Measurements from ENCODE around the gene EZR.
A peak's percentile ranks its signal among the peaks of the same experiment; 100 is the strongest.
"Not testable (repeated sequence)": the region's sequence is repeated elsewhere in the genome, so short reads cannot be mapped to it uniquely, and the experiment has no call there.

EZR gene

DNA sequence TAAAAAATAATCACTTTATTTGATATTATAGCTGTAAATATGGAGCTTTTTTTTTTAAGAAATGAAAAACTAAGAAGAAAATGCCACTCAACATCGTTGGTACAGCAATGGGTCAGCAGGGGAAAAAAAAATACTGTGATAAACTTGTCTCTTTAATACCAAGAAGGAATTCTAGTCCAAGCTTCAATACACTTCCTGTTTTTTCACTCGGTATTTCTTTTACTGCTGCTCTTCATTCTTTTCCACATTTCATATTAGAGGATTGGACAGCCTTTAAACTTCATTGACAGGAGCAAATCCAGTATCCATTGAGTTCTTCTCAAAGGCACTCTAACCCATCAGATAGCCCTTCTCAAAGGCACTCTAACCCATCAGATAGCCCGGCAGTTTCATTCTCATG is 22.2 kb upstream of the EZR start:
- DNase-seq: no peak

DNA sequence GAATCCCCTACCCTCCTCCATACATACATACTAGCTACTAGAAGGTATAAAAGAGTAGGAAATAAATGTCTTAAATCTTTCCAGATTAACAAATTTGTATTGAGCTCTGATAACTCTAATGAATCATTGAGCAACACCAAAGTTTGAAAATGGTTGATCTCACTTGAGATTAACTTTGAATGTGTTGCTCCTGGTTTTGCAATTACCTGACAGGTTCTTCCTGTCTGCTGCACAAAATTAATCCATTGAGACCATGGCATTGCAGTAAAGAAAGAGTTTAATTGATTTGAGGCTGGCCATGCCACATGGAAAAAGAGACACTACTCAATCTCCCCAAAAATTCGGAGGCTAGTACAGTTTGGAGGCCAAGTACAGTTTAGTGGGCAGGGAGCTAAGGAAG is 21.3 kb upstream of the EZR start:
- DNase-seq: no peak

DNA sequence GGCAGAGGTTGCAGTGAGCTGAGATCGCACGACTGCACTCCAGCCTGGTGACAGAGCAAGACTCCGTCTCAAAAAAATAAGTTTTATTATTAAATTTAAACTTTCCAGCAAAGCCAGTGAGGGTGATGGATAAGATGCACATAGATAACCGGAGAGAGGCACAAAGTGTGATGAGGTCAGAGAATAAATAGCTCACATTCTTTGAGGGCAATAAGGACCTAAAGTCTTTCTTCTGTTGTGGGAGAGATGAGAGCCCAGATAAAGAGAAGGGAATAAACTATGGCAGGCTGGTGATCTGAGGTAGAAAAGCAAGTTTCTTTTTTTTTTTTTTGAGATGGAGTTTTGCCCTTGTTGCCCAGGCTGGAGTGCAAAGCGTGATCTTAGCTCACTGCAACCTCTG is 20.6 kb upstream of the EZR start:
- no peak for DNase-seq

DNA sequence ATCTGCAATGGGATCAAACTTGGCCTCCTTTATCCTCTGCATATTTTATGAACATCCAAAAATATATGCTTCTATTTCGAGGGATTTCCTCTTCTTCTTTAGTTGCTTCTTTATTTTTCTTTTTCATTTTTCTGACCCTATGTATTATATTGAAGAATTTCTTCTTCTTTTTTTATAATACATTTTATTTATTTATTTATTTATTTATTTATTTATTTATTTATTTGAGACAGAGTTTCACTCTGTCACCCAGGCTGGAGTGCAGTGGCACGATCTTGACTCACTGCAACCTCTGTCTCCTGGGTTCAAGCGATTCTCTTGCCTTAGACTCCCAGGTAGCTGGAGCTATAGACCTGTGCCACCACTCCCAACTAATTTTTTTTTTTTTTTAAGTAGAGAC is 19.6 kb upstream of the EZR start:
- DNase-seq: not testable (repeated sequence)

DNA sequence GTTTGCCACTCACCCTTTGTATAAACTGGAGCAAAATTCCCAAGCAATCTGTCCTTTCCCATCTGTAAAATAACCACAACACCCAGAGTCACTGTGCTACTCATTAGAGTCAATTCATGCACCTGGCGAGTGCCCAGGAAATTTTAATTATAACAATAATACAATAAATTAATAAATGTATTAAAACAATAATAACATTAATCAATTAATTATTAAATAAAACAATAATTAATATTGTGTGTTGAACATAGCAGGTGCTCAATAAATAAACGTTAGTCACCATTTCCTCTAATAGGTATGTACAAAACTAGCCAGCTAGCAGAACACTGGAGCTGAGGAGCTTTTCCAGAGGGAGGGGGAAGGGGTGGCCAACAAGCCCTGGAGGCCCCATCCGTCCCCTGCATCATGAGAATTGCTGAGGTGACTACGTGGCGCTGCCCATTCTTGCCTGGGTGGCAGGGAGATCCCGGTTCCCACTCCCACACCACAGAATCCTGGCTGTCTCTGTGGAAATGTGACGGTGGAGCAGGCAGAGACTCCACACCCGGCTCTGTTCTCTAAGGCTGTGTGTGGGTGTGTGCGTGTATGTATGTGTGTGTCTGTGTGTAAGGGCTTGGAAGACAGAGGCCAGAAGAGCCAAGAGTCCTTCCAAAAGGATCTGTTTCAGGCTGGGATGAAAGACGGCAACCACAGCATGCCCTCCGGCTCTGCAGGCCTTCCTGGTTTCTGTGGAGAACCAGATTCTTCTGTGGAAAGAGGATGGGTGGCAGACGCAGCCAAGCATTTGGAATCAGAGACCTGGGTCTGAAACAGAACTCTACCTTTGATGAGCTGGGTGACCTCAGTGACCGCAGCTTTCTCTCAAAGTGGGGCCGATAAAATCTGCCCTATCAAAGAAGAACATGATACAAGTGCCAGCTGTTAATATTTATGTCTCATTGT is 18.8 kb upstream of the EZR start:
- no peak for DNase-seq

DNA sequence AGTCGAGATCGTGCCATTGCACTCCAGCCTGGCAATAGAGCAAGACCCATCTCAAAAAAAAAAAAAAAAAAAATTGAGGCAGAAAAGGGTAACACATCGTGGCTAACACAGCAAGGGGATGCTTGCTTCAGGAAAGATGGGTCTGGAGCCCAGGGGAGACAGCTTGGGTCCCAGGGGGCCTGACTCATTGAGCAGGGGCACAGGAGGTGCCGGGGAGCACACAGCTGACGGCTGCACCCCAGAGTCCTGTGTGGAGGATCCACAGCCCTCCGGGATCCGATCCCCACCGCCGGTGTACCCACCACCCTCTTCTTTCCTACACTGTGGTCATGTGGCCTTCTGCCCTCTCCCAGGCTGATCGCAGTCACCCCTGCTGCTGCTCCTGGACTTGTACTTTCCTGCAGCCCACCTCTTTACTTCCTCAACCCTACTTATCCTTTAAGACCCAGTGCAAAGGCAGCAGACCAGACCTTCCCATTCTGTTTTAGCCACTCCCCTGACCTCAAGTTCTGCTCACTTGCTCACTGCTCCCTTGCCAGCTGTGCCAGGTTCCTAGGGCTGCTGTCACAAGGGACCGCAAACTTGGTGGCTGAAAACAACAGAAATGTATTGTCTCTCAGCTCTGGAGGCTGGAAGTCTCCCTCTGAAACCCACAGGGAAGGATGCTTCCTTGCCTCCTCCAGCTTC is 17.6 kb upstream of the EZR start:
- no peak for DNase-seq

DNA sequence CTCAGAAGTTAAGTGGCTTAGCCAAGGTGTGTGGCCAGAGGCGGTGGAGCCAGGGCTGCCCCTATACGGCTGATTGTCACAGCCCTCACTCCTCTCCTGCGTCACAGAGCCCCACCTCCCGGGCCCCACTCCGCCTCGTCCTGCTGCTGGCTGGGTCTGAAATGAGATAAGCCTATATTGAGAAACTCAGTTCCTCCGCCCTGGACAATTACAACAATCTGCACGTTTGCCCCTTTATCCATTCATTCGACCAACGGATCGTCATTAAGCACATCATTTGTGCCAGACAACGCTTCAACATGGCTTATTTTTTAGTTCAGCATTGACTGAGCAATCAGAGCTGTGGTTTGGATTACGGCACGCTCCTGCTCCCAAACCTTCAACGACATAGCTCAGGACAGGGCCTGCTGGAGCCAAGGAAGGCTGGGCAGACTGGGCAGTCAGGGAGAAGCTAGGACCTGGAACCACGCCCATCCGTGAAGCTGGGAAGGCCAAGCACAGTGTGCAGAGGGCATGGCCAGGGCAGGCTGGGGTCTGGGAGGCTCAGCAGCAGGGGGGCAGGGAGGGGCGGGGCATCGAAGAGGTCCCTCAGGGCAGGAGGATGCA is 16.6 kb upstream of the EZR start:
- DNase-seq: no peak

DNA sequence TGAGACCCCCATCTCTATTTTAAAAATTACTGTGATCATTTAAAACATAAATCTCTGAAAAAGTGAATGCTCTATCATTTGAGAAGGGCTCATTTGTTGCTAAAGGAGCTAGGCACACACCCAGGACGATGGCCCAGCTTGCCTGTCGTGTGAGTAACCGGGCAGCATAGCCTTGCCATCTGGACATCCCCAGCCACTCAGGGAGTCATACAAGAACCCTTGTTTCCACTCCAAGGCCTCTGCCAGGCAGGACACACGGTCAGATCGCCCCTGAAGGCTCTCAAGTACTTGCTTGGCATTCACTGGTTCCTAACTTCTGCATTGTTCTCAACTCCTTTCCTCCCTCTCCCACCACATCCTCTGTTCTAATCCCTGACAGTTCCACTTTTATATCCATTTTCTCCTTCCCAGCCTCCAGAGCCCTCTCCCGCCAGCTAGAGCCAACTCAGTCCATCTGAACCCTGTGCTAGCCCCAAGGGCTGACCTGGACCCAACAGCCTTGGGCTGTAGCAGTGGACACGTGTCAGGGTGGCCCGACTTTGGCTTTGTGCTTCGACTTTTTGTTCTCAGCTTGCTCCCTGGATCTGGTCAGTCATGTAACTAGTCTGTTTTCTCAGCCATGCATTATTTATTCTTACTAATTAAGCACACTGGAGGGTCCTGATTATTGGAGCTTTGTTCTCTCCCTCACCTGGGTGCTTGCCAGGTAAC is 15.7 kb upstream of the EZR start:
- DNase-seq: no peak

DNA sequence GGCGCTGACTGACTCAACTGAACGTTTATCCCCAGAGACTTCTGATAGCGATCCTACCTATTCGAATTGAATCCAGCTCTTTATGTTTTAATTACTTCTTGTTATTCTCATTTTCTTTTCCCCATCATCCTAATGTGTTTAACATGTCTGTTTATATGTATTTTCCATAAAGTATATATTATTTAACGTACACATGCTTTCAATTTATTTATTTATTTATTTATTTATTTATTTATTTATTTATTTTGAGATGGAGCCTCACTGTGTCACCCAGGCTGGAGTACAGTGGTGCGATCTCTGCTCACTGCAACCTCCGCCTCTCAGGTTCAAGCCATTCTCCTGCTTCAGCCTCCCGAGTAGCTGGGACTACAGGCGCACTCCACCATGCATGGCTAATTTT is 13.6 kb upstream of the EZR start:
- not testable (repeated sequence) for DNase-seq

DNA sequence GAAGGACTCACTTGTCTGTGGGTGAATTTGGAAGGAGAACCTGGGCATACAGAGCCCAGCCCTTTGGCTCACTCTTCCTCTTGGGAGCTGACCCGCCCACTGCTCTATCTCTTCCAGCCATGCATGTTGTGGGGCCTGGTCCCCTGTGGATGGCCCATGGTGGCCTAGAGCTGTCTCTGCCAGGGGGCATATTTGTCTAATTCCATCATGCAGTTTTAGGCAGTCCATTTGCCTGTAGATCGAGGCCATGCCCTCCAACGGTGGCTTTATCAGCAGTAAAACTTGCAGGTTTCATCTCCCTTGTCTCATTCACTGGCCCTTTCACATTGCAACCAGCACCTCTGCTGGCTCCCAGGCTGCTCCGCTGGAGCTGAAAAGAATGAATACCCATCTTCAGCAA is 12.9 kb upstream of the EZR start:
- DNase-seq: no peak

DNA sequence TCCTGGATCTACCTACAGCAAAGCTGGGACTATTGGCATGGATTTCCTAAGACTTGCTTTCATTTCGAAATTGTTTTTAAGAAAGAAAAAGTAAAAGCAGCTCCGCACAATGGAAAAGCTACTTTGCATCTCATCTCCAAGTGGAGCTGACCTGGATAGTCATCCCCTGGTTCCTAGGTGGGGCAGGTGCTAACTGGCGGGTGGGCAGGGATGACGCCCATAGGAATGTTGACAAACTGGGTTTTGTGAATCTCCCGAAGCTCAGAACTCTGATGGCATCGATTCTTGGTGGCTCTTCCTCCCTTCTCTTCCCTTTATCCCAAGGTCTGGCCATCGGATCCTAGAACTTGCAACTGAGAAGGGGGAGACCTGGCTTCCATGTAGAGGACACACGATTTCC is 12.4 kb upstream of the EZR start:
- no peak for DNase-seq

DNA sequence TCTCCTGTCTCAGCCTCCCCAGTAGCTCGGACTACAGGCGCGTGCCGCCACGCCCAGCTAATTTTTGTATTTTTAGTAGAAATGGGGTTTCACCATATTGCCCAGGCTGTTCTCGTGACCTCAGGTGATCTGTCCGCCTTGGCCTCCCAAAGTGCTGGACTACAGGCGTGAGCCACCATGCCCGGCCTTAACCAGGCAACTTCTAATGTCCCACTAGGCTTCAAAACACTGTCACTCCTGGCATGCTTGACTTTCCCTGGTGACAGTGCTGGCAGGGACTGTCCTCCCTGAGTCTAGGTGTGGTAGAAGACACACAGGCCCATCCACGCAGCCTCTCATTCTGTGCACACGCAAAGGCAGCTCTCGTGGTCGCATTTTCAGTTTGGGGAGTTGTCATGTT is 11.6 kb upstream of the EZR start:
- no peak for DNase-seq

DNA sequence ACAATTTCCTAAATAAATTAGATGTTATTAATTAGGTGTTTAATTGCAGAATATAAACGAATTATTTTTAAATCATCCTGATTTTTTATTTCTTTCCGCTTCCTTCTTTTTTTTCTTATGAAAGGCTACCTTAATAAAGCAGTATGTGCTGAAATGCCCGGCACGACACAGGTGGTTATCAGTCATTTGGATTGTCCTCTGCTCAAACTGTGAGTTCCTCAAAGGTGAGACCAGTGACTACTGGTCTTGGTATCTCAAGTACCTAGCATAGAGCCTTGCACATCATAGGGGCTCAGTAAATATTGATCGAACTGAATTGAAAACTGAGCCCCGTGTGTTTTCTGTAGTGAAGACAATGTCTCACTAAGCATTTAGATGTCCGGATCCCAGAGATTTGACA is 9.6 kb upstream of the EZR start:
- no peak for DNase-seq

DNA sequence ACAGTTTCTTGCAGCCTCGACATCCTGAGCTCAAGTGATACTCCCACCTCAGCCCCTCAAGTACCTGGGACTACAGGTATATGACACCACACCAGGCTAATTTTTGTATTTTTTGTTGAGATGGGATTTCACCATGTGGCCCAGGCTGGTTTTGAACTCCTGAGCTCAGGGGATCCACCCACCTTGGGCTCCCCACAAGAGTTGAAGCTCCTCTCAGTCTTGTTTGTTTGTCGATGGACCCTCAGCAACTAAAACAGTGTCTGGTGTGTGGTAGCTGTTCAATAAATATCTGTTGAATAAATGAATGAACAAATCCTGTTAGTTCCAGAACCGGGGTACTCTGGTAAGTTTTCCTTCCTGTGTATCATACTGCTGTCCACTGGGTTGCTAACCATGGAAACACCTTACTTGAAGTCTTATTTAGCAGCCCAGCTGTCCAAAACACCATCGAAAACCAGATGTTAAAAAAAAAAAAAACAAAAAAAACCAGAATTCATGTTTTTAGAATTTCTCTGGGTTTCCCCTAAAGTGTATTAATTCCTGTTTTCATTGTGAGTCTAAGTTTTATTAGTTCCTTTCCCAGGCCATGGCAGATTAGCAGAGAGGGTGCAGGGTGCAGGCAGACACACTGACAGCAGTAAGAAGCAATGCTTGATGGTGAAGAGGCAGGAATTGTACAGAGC is 7.8 kb upstream of the EZR start:
- DNase-seq: no peak

DNA sequence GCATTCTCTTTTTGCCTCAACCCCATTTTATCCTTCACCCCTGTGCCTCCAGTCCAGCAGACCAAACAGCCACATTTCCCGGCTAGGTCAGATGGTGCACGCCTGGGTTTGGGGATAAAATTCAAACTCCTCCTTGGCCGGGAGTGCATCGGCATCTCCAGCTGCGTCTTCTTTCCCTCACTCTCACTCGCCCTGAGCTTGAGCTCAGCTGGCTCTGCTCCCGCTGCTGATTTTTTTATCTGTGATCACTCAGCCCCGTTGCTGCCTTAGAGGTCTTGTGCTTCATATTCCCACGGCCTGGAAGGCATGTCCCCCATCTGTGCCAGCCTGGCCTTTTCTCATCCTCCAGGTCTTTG is 6.8 kb upstream of the EZR start:
- peak; percentile 17 for DNase-seq

DNA sequence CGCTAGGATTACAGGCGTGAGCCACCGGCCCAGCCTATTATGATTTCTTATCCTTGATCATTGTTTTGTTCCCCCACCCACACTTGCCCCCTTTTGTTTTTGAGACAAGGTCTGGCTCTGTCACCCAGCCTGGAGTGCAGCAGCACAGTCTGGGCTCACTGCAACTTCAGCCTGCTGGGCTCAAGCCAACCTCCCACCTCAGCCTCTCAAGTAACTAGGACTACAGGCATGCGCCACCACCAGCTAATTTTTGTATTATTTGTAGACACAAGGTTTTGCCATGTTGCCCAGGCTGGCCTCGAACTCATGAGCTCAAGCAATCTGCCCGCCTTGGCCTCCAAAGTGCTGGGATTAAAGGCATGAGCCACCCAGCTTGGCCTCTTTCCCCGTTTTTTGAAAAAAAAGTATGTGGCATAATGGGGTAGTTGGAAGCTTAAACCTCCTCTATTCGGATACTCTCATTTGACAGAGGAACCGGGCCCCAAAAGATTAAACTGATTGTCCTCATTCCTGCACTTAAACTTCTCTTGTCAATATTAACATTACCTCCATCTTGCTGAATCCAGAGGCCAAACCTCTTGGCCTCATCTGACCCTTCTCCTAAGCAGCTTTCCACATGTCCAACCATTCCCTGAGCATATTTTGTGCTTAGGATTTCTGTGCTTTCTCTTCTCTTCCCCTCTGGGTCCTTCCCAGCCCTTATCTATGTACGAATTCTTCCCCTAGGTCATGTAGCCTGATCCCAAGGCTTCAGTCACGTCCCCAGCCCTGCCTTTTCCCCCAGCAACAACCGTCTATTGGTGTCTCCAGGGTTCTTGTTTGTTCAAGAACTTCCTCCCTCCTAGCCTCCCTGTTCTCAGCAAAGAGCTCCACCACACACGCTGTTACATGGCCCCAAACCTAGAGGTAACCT is 6.1 kb upstream of the EZR start:
- no peak for DNase-seq

DNA sequence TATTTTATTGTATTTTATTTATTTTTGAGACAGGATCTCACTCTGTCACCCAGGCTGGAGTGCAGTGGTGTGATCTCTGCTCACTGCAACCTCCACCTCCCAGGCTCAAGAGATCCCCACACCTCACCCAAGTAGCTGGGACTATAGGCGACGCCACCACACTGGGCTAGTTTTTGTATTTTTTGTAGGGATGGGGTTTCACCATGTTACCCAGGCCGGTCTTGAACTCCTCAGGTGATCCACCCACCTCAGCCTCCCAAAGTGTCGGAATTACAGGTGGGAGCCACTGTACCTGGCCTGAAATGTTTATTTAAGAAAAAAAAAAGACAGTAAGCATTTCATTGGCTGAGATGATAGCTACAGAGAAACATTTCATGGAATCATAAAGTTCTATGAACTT is 4.4 kb upstream of the EZR start:
- not testable (repeated sequence) for DNase-seq

DNA sequence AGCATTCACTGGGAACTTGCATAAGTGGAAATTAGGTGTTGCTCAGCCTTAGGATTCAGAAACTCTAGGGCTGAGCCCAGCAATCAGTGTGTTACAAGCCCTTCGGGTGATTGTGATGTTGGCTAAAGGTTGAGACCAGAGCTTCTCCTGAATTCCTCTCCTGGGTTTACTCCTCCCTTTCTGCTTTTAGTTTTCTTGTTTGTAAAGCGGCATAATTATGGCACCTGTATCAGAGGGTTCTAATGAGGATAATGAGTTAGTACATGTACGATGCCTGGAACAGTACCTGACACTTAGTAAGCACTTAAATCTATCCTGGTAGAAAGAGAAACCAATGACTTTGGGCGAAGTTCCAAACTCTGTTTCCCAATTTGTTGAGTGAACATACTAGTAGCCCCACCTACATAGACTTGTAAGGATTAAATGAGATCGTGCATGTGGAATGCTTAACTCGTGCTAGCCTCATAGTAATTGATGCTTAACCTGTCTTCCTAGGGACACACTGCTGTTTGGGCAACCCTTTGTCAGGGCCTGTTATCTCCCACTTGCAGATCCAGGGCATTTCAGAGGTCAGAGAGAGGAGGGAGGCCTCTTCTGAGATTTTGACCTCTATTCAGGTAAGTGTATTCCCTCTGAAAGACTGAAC is 932 bp upstream of the EZR start:
- DNase-seq: no peak

DNA sequence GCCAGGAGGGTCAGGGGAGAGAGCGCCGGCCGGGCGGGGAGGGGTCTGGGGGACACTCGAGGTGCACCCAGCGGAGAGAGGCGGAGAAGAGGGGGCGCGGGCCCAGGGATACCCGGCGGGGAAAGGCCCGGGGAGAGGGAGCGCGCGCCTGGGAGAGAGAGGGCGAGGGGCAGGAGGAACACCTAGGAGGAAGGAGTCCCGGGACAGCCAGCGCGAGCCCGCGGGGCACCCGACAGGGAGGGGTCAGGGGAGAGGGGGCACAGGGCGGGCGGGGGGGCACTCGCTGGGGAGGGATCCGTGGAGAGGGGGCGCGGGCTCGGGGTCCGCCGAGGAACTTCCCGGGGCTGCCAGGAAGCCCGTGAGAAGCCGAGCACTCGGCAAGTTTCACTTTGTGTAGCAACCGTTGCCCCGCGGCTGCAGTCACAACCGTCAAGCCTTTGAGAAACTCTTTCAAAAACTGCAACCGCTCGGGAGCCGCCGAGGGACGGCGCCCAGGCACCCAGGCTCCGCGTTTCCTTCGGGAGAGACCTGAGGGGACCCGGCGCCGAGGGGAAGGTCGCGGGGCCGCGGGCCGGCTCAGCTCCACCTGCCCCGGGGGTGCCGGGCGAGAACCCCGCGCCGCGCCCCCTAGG is 471 bp downstream of the EZR start:
- DNase-seq: peak; percentile 70
